Right ventricle myocardium superior (tissue), 1 donor: Measurements from ENCODE around the gene PICK1. TPM values are rescaled to one million over a fixed set of nuclear protein-coding genes. Genes with fewer than 3 reads are reported as not detected.
"Not testable (repeated sequence)": the region's sequence is repeated elsewhere in the genome, so short reads cannot be mapped to it uniquely, and the experiment has no call there.

Source experiments
- ATAC-seq: fragments of 200-7000 bp; cut with Tn5 transposase; one replicate; pipeline ENCODE4 v1.9.1; 2020; ENCODE audit warnings: mild to moderate bottlenecking; ENCODE audit not compliant: poor library complexity
- DNase-seq: peaks from one replicate; pipeline ENCODE4 v3.0.0-alpha.2; 2020
- intact Hi-C: fragments of 100-400 bp; cut with DNase I; formaldehyde crosslinking; loops from one replicate; pipeline ENCODE4 v1.11.2; 2022
- total RNA-seq: library from RNA; stranded (reverse); fragmentation: NEBNext Ultra II Directional; extraction: Animal tissue kit (Norgen Biotek cat#: 25700); gene quantifications from one replicate; pipeline ENCODE4 v1.2.1, GENCODE V29; 2021
- donor health status: DM: no; HTN: yes; CAD: no; lungs with severe emphysema.

Gene PICK1
- total RNA-seq, 1 donor from 2014 or later: 20.4 TPM

DNA sequence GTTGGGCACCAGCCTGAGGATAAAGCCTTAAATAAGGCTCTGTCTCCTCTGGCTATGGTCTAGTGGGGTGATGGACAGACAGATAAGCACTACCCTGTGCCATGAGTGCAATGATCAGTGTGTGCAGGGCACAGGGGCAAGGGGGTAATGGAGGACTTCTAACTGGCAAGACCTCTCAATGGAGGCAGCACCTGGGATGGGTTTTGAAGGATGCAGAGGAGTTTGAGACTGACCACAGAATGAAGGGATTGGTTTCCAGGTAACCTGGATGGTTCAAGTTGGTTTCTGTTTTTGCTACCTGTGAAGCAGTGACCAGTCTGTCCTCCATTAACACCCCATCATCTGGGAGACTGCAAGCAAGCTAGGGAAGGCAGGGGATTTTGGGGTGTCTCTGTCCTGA is 27.8 kb upstream of the PICK1 start:
- intact Hi-C loops: no loop called here
- ATAC-seq (no peak), DNase-seq (no peak)

DNA sequence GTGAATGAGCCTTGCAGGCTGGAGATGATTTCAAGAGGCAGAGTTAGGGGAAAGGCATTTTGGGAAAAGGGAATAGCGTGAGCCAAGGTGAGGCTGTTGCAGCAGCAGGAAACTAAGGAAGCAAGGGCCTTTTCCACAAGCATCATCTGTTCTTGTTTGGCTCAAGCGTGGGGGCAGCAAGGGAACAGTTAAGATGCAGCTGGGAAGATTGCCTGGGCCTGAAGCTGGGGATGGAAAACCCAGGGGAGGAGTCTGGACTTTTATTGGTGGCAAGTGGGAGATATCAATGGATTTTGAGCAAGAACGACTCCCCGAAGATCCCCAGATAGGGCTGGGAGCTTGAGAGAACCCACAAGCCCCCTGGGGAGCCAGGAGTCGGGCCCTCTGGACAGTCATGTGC is 27.3 kb upstream of the PICK1 start:
- ATAC-seq (no peak), DNase-seq (no peak)
- intact Hi-C loops: no loop called here

DNA sequence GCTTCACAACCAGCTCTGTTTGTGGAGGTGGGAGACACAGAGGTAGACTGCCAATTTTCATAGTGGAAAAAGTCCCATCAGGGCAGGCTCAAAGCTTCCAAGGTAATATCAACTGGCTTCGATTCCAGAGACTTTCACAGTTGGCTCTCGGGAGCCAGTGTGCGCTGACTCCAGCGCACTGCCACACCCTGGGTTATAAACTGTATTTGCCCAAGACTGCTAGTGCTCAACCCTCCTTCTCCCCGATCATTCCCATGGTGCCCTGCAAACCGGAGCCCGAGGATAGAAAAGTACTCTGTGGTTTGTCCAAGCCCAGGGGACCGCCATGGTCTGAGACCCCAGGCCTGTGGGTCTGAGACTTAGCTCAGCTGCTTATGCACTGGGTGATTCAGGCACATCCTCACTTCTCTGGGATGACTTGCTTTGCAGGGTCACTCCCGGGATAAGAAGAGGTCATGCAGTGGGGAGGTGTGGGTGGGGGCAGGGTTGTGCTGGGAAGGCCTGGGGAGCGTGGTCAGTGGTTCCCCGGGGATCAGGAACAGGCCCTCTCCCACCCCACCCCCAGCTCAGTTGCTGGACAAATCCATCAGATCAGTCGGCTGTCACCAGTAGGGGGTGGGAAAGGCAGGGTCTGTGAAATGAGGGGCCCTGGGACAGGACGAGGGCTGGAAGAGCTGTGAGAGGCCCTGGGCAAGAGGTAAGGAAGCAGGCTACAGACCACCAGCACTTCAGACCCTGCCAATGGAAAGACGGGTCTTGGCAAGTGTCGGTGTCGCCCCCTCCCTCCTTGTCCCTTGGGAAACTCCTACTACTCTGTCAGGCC is 26.7 kb upstream of the PICK1 start:
- ATAC-seq (no peak), DNase-seq (no peak)
- intact Hi-C loops: no loop called here

DNA sequence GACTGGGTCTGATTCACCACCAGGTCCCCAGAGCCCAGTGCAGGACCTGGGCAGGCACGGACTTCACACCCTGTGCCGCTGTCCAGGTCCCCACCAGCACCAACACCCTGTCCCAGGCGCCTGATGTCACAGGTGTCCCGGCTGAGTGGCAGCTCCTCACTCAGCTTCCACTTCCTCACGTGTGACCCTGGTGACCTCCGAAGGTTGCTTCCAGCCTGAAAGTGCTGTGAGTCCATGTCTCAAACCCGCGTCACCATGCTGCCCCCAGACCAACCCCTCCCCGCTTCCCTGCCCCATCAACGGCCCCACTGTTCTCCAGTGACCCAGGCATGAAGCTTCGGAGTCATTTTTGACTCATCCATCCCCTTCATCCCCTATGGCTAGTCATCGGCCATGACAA is 25.7 kb upstream of the PICK1 start:
- ATAC-seq (no peak), DNase-seq (no peak)
- intact Hi-C loops: no loop called here

DNA sequence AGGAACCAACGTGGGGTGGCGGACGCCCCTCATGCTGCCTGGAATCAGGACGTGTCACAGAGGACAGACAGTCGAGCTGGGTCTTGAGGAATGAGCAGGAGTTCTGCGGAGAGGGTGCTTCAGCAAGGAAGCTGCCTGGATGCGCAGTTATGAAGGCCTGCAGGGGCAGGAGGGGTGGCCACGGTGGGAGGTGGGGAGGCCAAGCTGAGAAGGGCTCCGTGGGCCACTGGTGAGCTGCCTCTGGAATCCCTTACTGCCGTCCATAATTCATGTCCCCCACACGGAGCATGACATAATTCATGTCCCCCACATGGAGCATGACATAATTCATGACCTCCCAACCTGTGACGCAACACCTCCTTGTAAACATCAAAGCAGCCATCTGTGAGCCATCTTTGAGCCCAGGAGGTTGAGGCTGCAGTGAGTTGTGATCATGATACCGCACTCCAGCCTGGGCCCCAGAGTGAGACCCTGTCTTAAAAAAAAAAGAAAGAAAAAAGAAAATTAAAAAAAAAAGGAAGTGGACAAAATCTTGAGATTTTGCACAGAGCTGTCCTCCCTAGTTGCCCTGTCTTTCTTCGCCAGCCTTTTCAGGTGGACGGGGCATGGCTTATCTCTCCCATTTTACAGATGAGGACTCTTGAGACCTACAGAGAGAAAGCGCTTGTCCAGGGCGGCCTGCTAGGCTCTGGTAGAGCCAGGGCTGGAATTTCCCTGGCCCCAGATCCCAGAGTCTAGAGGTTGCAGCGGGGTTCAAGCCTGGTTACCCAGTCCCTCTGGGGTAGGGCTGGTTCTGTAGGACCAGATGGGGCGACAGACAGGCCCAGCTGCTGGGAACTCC is 24.3 kb upstream of the PICK1 start:
- DNase-seq: no peak
- intact Hi-C loops: no loop called here
- ATAC-seq: no peak

DNA sequence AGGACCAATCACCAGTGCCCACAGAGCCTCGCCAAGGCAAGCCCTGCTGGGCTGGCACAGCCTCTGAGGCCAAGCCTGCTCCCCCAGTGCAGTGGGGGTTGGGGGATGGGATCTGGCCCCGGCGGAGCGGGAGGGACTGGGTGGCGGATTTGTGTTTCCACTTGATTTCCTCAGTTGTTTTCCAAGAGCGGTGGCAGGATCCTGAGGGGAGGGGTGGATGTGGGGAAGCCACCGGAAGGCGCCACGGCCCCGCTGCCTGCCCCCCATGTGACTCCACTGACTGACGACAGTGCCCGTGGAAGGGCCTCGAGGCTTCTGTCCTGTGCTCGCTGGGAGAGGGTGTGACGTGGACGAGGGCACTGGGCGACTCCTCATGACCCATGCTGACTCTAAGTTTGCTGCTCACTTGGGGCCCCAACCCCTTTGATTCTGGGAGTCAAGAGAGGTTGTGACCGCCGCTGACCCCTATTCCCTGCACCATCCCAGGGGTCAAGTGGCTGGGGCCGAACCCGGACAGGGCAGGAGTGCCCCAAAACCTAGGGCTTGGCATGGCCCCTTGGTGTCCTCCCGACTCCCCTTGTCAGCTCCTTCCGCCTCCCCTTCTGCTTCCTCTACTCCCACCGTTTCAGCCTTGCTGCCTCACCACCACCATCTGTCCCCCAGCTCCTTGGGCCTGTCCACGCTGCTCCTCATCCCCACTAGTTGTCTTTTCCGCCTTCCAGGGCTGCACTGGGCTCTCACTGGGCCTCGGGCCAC is 23.5 kb upstream of the PICK1 start:
- intact Hi-C loops: no loop called here
- ATAC-seq (no peak), DNase-seq (no peak)

DNA sequence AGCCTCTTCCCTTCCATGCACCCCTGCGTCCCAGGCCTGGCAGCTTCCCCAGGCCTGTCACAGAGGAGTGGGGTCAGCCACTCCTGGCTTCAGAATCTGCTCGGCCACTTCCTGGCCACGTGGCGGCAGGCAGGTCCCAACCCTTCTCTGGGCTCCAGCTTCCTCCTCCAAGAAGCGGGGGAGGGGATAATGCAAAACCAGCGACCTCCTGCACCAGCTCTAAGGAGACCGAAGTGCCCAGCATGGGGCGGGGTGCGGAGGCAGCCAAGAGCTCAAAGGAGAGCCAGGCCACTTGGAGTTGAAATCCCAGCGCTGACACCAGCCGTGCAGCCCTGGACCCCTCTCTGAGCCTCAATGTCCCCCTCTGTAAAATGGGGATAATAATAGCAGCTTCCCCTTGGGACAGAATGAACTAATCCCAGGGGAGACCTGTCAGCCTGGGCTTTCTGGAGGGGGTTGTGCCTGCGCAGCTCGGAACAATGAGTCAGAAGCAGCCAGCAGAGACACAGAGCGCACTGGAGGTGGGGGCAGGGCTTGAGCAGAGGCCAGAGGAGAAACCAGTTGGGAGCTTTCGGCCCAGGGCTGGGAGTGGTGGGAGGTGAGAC is 22.8 kb upstream of the PICK1 start:
- intact Hi-C loops: no loop called here
- ATAC-seq: peak; percentile 74
- peak; percentile 82 for DNase-seq

DNA sequence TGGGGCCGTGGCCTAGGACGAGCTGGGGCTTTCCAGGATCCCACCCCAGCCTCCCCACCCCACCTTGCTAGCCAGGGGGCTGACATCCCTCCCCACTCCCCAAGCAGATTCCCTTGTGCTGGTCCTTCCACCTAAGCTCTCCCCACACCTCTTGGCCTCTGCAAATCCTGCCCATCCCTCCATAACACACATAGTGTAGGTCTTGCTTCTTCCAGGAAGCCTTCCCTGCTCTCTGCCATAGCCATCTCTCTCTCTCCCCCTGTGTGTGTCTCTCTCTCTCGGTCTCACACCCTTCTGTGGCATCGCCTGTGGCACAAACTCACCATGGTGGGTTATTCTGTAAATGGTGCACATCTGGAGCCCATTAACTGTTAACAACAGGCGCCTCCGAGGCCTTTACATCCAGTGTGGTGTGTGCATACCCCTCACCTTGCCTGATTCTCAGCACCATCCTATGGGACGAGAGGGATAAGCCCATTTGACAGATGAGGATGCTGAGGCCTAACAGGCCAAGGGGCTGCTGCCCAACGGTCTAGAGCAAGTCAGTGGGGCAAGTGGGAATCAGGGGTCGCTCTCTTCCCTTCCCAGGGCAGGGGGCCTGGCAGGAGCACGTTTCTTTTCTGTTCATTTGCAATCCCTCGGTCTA is 22.2 kb upstream of the PICK1 start:
- no peak for ATAC-seq

DNA sequence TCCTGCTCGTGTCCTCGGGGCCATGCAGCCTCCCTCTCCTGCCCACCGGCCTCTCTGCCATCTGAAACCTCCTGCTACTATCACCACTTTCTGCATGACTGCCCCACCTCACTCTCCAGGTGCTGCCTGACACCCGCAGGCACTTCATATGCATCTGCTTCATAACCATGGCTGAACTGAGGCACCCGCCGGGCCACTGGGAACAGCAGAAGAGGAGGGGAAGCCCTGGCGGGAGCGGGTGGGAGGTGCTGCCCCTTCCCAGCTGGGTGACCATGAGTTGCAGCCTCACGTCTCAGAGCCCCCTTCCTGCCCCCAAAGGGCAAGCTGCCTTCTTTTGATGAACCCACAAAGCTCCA is 21.7 kb upstream of the PICK1 start:
- DNase-seq (no peak), ATAC-seq (no peak)
- intact Hi-C loops: no loop called here

More for the DNA sequence above, 22.2 kb upstream of the PICK1 start:
- intact Hi-C loops: no loop called here
- no peak for DNase-seq

DNA sequence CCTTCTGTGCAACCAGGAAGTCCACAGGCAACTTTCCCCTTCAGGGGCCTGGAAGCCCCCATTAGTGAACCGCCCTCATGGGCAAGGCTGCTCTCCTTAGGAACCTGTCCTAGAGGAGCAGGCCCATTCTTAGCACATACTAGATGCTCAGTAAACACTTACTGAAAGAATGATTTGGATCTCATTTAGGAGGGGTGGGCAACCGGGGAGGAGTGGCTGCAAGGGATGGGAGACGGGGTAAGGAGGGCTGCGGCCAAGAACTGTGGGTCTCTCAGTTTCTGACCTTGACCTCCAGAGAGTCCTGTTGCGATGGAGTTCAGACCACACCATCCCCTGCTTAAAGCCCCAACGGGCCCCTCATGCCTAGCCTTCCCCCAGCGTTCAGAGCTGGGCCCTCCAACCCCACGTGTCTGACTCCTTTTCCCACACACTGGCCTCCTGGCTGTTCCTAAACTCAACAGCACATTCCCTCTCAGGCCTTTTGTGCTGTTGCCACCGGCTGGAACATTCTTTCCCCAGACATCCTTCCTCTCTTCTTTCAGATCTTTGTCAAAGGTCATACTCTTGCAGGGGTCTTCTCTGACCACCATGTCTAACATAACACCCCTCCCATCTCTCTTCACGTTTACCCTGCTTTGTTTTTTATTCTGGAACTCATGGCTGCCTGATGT is 20.7 kb upstream of the PICK1 start:
- DNase-seq (no peak), ATAC-seq (no peak)
- intact Hi-C loops: no loop called here

DNA sequence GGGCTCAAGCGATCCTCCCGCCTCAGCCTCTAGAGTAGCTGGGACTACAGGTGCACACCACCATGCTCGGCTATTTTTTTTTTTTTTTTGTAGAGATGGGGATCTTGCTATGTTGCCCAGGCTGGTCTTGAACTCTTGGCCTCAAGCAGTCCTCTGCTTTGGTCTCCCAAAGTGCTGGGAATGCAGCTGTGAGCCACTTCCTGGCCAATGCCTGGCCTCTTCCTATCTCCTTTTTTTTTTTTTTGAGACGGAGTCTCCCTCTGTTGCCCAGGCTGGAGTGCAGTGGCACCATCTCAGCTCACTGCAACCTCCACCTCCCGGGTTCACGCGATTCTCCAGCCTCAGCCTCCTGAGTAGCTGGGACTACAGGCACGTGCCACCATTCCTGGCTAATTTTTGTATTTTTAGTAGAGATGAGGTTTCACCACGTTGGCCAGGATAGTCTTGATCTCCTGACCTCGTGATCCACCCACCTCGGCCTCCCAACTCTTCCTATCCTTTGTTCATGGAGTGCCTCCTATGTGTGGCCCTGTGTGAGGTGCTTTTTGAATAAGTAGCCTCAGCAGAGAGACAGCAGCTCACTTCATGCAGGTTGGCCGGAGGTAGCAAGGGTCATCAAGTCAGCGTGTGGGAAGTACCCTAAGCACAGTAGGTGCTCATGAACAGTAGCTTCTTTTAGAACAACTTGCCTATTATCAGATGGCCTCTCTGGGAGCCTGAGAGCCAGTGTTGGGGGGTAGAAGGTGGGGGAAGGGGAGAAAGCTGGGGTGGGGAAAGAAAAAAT is 19.6 kb upstream of the PICK1 start:
- DNase-seq, ATAC-seq, intact Hi-C loops: not testable (repeated sequence)

DNA sequence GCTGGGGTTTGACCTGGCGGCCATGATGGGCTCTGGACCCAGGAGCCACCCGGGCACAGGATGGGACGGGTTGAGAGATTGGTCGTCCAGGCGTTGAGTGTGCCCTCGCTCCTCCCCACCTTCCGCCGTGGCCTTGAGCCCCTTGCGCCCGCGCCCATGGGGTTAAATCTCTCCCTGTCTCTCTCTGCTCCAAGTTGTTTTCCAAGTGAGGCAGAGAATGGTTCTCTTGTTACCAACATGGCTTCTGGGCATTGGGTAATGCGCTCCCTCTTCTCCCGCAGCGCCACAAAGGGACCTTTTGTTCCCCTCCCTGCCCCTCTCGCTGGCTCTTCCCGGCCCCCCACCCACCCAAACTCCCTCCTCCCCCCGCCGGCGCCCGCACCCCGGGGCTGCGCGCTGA is 18.8 kb upstream of the PICK1 start:
- ATAC-seq: no peak
- DNase-seq: no peak
- intact Hi-C loops: no loop called here

DNA sequence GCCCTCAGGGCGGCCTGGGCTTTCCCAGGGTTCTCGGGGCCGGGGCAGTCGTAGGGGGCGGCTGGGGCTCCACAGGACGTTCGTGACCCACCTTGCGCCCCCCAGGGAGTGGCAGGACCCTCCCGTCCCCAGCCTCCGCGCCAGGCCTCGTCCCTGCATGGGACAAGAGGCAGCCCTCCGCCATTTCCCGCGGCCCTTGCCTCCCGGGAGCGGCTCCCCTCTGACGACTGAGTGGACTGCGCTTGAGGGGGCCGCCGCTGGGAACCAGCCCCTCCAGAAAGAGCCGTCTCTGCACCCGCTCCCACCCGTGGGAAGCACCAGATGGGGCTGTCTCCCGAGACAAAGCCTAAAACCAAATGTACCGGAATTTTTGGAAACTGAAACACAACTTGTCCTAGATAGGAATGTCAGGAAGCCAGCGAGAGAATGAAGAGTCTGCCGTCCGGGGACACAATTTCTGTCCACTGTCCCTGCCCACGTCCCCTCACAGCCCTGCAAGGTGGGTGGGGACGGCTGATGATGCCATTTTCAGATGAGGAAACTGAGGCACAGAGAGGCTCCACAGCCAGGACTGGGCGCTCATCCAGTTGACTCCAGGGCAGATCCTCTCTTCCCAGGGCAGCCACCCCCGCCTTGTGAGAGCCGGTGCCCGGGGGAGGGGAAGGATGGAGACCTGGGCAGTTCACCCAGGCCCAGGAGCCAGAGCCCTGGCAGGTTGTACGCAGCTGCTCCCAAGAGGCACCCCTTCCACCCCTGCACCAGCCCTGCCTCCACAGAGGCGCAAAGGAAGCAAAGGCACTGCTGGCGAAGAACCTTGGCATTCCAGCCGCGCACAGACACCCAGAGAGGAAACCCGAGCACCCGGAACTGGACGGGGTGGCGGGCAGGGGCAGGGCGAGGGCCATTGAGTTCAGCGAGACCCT is 18.1 kb upstream of the PICK1 start:
- DNase-seq (peak; percentile 51), ATAC-seq (peak; percentile 13)
- intact Hi-C loops: no loop called here

DNA sequence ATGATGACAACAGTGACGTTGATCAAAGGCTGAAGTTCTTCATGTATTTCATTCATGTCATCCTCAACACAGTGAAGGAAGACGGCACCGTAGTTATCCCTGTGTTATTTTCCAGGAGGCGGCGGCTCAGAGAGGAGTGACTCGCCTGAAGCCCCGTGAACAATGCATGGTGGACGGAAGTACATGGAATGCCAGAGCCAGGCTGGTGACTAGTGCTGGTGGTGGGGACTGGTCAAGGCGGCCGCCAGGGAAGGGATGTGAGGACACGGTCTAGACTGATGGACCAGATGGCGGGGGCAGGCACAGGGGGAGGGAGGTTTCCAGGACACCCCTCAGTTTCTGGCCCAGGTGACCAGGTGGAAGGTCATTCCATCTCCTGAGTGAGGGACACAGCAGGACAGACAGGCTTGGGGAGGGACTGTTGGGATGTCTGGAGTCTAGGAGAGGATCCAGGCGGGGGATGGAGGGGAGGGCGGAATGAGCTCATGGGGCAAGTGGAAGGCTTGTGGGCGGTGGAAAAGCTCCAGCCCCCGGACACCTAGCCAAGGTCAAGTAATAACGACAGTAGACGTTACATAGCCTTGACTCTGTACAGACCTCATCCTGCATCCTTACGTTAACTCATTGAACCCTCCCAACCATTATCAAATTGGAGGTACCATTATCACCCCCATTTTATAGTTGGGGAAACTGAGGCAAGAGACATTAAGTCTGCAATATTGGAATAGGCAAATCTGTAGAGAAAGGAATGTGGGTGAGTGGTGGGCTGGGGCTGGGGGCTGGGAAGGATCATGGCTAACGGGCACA is 16.0 kb upstream of the PICK1 start:
- ATAC-seq: no peak
- intact Hi-C loops: no loop called here
- no peak for DNase-seq

DNA sequence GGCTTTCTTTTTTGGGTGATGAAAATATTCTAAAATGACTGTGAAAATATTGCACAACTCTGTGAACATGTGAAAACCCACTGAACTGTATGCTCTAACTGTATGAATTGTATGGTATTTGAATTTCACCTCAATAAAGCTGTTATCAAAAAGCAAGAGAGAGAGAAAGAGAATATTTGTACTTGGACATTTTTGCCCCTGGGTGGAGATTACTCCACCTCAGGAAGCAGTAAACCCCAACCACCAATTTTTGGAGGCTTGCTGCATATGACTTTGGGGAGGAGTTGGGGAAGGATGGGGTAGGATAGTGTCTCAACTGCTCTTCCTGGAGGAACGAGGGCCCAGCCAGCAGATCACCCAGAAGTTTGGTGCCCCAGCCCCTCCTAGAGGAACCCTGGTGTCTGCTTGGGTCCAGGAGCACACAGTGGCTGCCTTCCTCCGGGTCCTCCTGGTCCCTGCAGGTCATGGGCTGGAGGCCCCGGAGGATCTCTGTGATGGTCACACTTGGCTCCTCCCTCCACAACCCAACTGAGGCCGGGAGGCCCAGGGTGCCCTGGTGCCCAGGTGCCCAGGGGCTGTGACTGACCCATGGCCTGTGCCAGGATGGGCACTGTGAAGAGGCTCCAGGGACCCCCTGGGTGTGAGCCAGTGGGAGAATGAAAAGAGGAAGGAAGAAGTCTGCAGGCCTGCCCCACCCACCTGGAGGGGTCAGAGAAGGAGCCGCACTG is 15.3 kb upstream of the PICK1 start:
- intact Hi-C loops: no loop called here
- DNase-seq: no peak
- peak; percentile 15 for ATAC-seq
